Gastroesophageal sphincter (tissue), 3 donors: ENCODE data around the gene MYL10.

Source experiments
- POLR2A ChIP-seq, 2 donors: fragments of 450-650 bp; IDR thresholded peaks; one replicate each; pipeline ENCODE4 v1.6.1; 2017; ENCODE audit warnings: antibody characterized with exemption in 2 of 2, mild to moderate bottlenecking in 2 of 2, moderate library complexity in 1 of 2
- POLR2AphosphoS5 ChIP-seq: sonication (generic); formaldehyde crosslinking; IDR thresholded peaks from one replicate; pipeline ENCODE4 v1.6.1; 2017; ENCODE audit warnings: antibody characterized with exemption
- TF ChIP-seq, protein P1 (sequence below), 4 experiments: fragments of 200-600 bp in 2 of 4; fragments of 450-650 bp in 2 of 4; sonication (generic) in 1 of 4; IDR thresholded peaks; one replicate each; pipeline ENCODE4 v1.5.1; 2017 to 2019; ENCODE audit warnings: antibody characterized with exemption in 4 of 4, mild to moderate bottlenecking in 2 of 4, moderate library complexity in 2 of 4

DNA sequence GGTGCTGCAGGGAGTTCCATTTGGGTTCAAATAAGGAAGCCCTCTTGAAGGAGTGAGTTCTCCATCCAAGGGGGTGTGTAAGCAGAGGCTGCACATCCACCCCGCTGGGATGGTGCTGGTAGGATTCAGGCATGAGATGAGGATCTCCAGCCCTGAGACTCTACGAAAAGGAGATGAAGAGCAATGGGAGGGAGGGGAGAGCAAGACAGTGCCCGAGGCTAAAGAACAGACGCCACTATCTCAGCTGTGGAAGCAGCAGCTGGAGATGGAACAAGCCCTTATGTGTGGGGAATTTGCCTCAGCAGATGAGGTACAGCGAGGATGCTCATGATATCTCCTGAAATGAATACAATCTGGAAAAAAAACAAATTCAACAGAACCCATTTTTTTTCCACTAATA lies 28.1 kb upstream of the MYL10 start:
- no peak for TF ChIP-seq POLR2AphosphoS5
- TF ChIP-seq, protein P1, sequence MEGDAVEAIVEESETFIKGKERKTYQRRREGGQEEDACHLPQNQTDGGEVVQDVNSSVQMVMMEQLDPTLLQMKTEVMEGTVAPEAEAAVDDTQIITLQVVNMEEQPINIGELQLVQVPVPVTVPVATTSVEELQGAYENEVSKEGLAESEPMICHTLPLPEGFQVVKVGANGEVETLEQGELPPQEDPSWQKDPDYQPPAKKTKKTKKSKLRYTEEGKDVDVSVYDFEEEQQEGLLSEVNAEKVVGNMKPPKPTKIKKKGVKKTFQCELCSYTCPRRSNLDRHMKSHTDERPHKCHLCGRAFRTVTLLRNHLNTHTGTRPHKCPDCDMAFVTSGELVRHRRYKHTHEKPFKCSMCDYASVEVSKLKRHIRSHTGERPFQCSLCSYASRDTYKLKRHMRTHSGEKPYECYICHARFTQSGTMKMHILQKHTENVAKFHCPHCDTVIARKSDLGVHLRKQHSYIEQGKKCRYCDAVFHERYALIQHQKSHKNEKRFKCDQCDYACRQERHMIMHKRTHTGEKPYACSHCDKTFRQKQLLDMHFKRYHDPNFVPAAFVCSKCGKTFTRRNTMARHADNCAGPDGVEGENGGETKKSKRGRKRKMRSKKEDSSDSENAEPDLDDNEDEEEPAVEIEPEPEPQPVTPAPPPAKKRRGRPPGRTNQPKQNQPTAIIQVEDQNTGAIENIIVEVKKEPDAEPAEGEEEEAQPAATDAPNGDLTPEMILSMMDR (IDR thresholded peaks at IDR 0.05), result no peak
- no peak for TF ChIP-seq POLR2A (IDR thresholded peaks at IDR 0.05)
